ENCODE measurements around the gene FPR2. TPM values are rescaled to one million over a fixed set of nuclear protein-coding genes. Genes with fewer than 3 reads are reported as not detected.

The FPR2 gene
- total RNA-seq, 5 donors from 2014 or later (not counting 1 experiment from before 2014, with no cell fraction given), result not detected

- Mint-ChIP-seq H3K27ac (no peak overlapping the region), H3K36me3 (no peaks in the 10 kb centered on the region), H3K9me3 (no peaks in the 10 kb centered on the region), H3K4me1 (no peaks in the 10 kb centered on the region), H3K4me3 (no peak overlapping the region), H3K27me3 (peaks cover 1 to 11% of the 10 kb centered on the region in 2 donors)
- ATAC-seq (replicated peaks in 1 of 4) (no peak), DNase-seq (no peak)
- WGBS (ENCODE audit: insufficient coverage), result 75% methylated on average over 3 of the region's 4 CpGs
- Histone ChIP-seq H3K27ac (ENCODE audit: low read length) (no peak overlapping the region), H3K36me3 (ENCODE audit: control insufficient read depth in 2 of 2, extremely low read depth in 1 of 2, insufficient read depth in 1 of 2, low read length in 1 of 2) (no peaks in the 10 kb centered on the region), H3K4me1 (ENCODE audit: control insufficient read depth in 1 of 2, extremely low read depth in 1 of 2, insufficient read depth in 2 of 2, low read length in 2 of 2) (no peaks in the 10 kb centered on the region), H3K9me3 (no peaks in the 10 kb centered on the region), H3K27me3 (replicated peaks in 1 of 2; ENCODE audit: control insufficient read depth in 2 of 2, extremely low read depth in 1 of 2, insufficient read depth in 2 of 2, low read length in 1 of 2) (peaks cover 0 to 6% of the 10 kb centered on the region in 2 experiments), H3K4me3 (ENCODE audit: control insufficient read depth in 1 of 2, extremely low read depth in 1 of 2, low read length in 1 of 2) (no peak overlapping the region)
- POLR2A ChIA-PET, result no interaction called here
- CTCF ChIA-PET, result interaction anchor here in 1 of 2 donors (0.6 kb wide), 1 partner anchor 1661 kb away, joined by 9 read pairs; no protein-coding TSS in a partner anchor
These were observed 11.0 kb upstream of the FPR2 start for GRCh38 chr19:51749979-51750378.

DNA sequence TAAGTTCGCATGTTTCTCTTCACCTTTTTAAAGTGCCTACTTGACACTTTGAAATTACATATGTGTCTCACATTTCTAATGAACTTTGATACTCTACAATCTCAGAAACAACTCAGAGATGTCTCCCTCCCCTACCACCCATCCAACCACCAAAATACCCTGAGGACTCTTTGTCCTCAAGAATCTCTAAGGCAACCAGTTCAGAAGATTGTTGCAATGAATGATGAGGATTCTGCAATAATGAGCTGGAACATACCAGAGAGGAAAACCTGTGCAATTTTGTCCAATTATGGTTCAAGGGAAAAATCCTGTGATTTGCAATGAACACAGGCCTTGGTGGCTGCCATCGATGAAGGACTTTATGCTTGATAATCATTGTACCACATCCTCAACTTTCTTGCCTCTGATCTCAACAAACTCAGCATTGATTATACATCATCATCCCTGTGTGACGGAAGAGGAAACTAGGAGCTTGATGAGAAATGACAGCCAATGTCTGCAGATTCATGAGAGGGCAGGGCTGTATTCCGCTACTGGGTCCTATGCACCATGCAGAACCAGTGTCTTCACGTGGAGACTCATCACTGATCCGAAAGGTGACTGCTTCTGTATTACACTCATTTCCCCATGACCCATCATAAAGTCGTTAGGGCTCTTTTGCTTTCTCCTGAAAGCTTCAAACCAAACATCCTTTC, 10.4 kb upstream of the FPR2 start:
- no peak for ATAC-seq (replicated peaks in 1 of 4)
- no peak overlapping the region for H3K27ac ChIP-seq (ENCODE audit: low read length)
- no peak for DNase-seq
- H3K9me3 ChIP-seq, result no peaks in the 10 kb centered on the region
- peaks cover 2 to 17% of the 10 kb centered on the region in 2 donors for H3K27me3 Mint-ChIP-seq
- CTCF ChIA-PET, result no interaction called here
- no peaks in the 10 kb centered on the region for H3K4me1 Mint-ChIP-seq
- no peak overlapping the region for H3K4me3 ChIP-seq (ENCODE audit: control insufficient read depth in 1 of 2, extremely low read depth in 1 of 2, low read length in 1 of 2)
- H3K27ac Mint-ChIP-seq, result no peak overlapping the region
- WGBS (ENCODE audit: insufficient coverage), result 78% methylated on average over 6 of the region's 7 CpGs
- no peaks in the 10 kb centered on the region for H3K36me3 Mint-ChIP-seq
- no peaks in the 10 kb centered on the region for H3K36me3 ChIP-seq (ENCODE audit: control insufficient read depth in 2 of 2, extremely low read depth in 1 of 2, insufficient read depth in 1 of 2, low read length in 1 of 2)
- peaks cover 0 to 6% of the 10 kb centered on the region in 2 experiments for H3K27me3 ChIP-seq (replicated peaks in 1 of 2; ENCODE audit: control insufficient read depth in 2 of 2, extremely low read depth in 1 of 2, insufficient read depth in 2 of 2, low read length in 1 of 2)
- no peaks in the 10 kb centered on the region for H3K4me1 ChIP-seq (ENCODE audit: control insufficient read depth in 1 of 2, extremely low read depth in 1 of 2, insufficient read depth in 2 of 2, low read length in 2 of 2)
- H3K4me3 Mint-ChIP-seq, result no peak overlapping the region
- POLR2A ChIA-PET, result no interaction called here
- peaks cover 0 to 3% (median under 1%) of the 10 kb centered on the region in 3 donors for H3K9me3 Mint-ChIP-seq

GRCh38 chr19:51751655-51752054, 9.3 kb upstream of the FPR2 start, which contains the start of gene FPR1:
FPR1 (minus strand) TSS chr19:51751878; CDS start chr19:51746994, 4,884 bp downstream.
- peak in 1 of 35 experiments; percentile 8 for DNase-seq
- no peak within 1 kb of the TSS for H3K4me3 ChIP-seq (ENCODE audit: control insufficient read depth in 1 of 2, extremely low read depth in 1 of 2, low read length in 1 of 2)
- H3K36me3 Mint-ChIP-seq, result no peaks in the 10 kb centered on the region
- H3K27ac Mint-ChIP-seq, result no peak within 1 kb of the TSS
- H3K4me1 ChIP-seq (ENCODE audit: control insufficient read depth in 1 of 2, extremely low read depth in 1 of 2, insufficient read depth in 2 of 2, low read length in 2 of 2), result no peaks in the 10 kb centered on the region
- ChIA-PET CTCF (no interaction called here), POLR2A (no interaction called here)
- no peaks in the 10 kb centered on the region for H3K9me3 ChIP-seq
- no peaks in the 10 kb centered on the region for H3K36me3 ChIP-seq (ENCODE audit: control insufficient read depth in 2 of 2, extremely low read depth in 1 of 2, insufficient read depth in 1 of 2, low read length in 1 of 2)
- no peaks in the 10 kb centered on the region for H3K27me3 ChIP-seq (replicated peaks in 1 of 2; ENCODE audit: control insufficient read depth in 2 of 2, extremely low read depth in 1 of 2, insufficient read depth in 2 of 2, low read length in 1 of 2)
- ATAC-seq (replicated peaks in 1 of 4), result no peak
- peaks cover 0 to 8% (median 6%) of the 10 kb centered on the region in 3 donors for H3K9me3 Mint-ChIP-seq
- WGBS (ENCODE audit: insufficient coverage), result no CpG with 5 or more reads among the region's 2 CpGs
- H3K27ac ChIP-seq (ENCODE audit: low read length), result no peak within 1 kb of the TSS
- H3K4me1 Mint-ChIP-seq, result no peaks in the 10 kb centered on the region
- H3K4me3 Mint-ChIP-seq, result no peak within 1 kb of the TSS
- peaks cover 2 to 20% of the 10 kb centered on the region in 2 donors for H3K27me3 Mint-ChIP-seq

- Mint-ChIP-seq H3K4me1 (no peaks in the 10 kb centered on the region), H3K27ac (no peak overlapping the region), H3K9me3 (peaks cover 0 to 8% (median 6%) of the 10 kb centered on the region in 3 donors), H3K4me3 (no peak overlapping the region), H3K27me3 (peaks cover 2 to 18% of the 10 kb centered on the region in 2 donors), H3K36me3 (no peaks in the 10 kb centered on the region)
- no peaks in the 10 kb centered on the region for H3K4me1 ChIP-seq (ENCODE audit: control insufficient read depth in 1 of 2, extremely low read depth in 1 of 2, insufficient read depth in 2 of 2, low read length in 2 of 2)
- WGBS (ENCODE audit: insufficient coverage), result 94% methylated on average over 6 of the region's 6 CpGs
- POLR2A ChIA-PET, result no interaction called here
- DNase-seq (no peak), ATAC-seq (replicated peaks in 1 of 4) (no peak)
- H3K9me3 ChIP-seq, result no peaks in the 10 kb centered on the region
- no peak overlapping the region for H3K27ac ChIP-seq (ENCODE audit: low read length)
- no peaks in the 10 kb centered on the region for H3K36me3 ChIP-seq (ENCODE audit: control insufficient read depth in 2 of 2, extremely low read depth in 1 of 2, insufficient read depth in 1 of 2, low read length in 1 of 2)
- H3K4me3 ChIP-seq (ENCODE audit: control insufficient read depth in 1 of 2, extremely low read depth in 1 of 2, low read length in 1 of 2), result no peak overlapping the region
- CTCF ChIA-PET, result no interaction called here
- H3K27me3 ChIP-seq (replicated peaks in 1 of 2; ENCODE audit: control insufficient read depth in 2 of 2, extremely low read depth in 1 of 2, insufficient read depth in 2 of 2, low read length in 1 of 2), result no peaks in the 10 kb centered on the region
These were observed 6.9 kb upstream of the FPR2 start for GRCh38 chr19:51754109-51754508.

- no peak overlapping the region for H3K27ac ChIP-seq (ENCODE audit: low read length)
- H3K27ac Mint-ChIP-seq, result no peak overlapping the region
- ChIA-PET POLR2A (no interaction called here), CTCF (no interaction called here)
- no peaks in the 10 kb centered on the region for H3K36me3 Mint-ChIP-seq
- H3K9me3 Mint-ChIP-seq, result peaks cover 2 to 9% (median 7%) of the 10 kb centered on the region in 3 donors
- H3K4me1 ChIP-seq (ENCODE audit: control insufficient read depth in 1 of 2, extremely low read depth in 1 of 2, insufficient read depth in 2 of 2, low read length in 2 of 2), result no peaks in the 10 kb centered on the region
- no peaks in the 10 kb centered on the region for H3K36me3 ChIP-seq (ENCODE audit: control insufficient read depth in 2 of 2, extremely low read depth in 1 of 2, insufficient read depth in 1 of 2, low read length in 1 of 2)
- ATAC-seq (replicated peaks in 1 of 4), result no peak
- H3K4me3 Mint-ChIP-seq, result no peak overlapping the region
- no peaks in the 10 kb centered on the region for H3K4me1 Mint-ChIP-seq
- DNase-seq, result no peak
- WGBS (ENCODE audit: insufficient coverage), result 85% methylated on average over 4 of the region's 4 CpGs
- H3K9me3 ChIP-seq, result no peaks in the 10 kb centered on the region
- H3K4me3 ChIP-seq (ENCODE audit: control insufficient read depth in 1 of 2, extremely low read depth in 1 of 2, low read length in 1 of 2), result no peak overlapping the region
- peaks cover 3 to 20% of the 10 kb centered on the region in 2 donors for H3K27me3 Mint-ChIP-seq
- no peaks in the 10 kb centered on the region for H3K27me3 ChIP-seq (replicated peaks in 1 of 2; ENCODE audit: control insufficient read depth in 2 of 2, extremely low read depth in 1 of 2, insufficient read depth in 2 of 2, low read length in 1 of 2)
These were observed 6.2 kb upstream of the FPR2 start for GRCh38 chr19:51754770-51755169.

GRCh38 chr19:51755571-51755970, 5.4 kb upstream of the FPR2 start:
- Histone ChIP-seq H3K4me1 (ENCODE audit: control insufficient read depth in 1 of 2, extremely low read depth in 1 of 2, insufficient read depth in 2 of 2, low read length in 2 of 2) (no peaks in the 10 kb centered on the region), H3K4me3 (ENCODE audit: control insufficient read depth in 1 of 2, extremely low read depth in 1 of 2, low read length in 1 of 2) (no peak overlapping the region), H3K36me3 (ENCODE audit: control insufficient read depth in 2 of 2, extremely low read depth in 1 of 2, insufficient read depth in 1 of 2, low read length in 1 of 2) (no peaks in the 10 kb centered on the region), H3K27me3 (replicated peaks in 1 of 2; ENCODE audit: control insufficient read depth in 2 of 2, extremely low read depth in 1 of 2, insufficient read depth in 2 of 2, low read length in 1 of 2) (no peaks in the 10 kb centered on the region), H3K27ac (ENCODE audit: low read length) (no peak overlapping the region), H3K9me3 (no peaks in the 10 kb centered on the region)
- DNase-seq, result no peak
- ATAC-seq (replicated peaks in 1 of 4), result no peak
- Mint-ChIP-seq H3K9me3 (peaks cover 4 to 10% (median 9%) of the 10 kb centered on the region in 3 donors), H3K4me1 (no peaks in the 10 kb centered on the region), H3K36me3 (no peaks in the 10 kb centered on the region), H3K27ac (no peak overlapping the region), H3K27me3 (peaks cover 4 to 21% of the 10 kb centered on the region in 2 donors), H3K4me3 (no peak overlapping the region)
- 93% methylated on average over 2 of the region's 7 CpGs for WGBS (ENCODE audit: insufficient coverage)
- ChIA-PET POLR2A (no interaction called here), CTCF (no interaction called here)
